Activated B cell treated with CpG ODN at 0.5 μM for 24 hours (primary cell): ENCODE results near the gene CXCL14. TPM values are rescaled to one million over a fixed set of nuclear protein-coding genes. Genes with fewer than 3 reads are reported as not detected.
A peak's percentile ranks its signal among the peaks of the same experiment; 100 is the strongest.

Experiments
- ATAC-seq: fragments of 200-7000 bp; cut with Tn5 transposase; one replicate; pipeline ENCODE4 v1.10.0; 2021; ENCODE audit warnings: low read depth, mild to moderate bottlenecking, moderate library complexity
- CTCF ChIA-PET: fragments of 350-600 bp; sonication (Branson Sonifier 250); formaldehyde crosslinking; loops from one replicate; lab custom pipeline; 2021; ENCODE audit warnings: antibody characterized with exemption; lab: Charles Lee
- POLR2A ChIA-PET: fragments of 350-600 bp; sonication (Branson Sonifier 250); formaldehyde crosslinking; loops from one replicate; lab custom pipeline; 2021; ENCODE audit warnings: antibody characterized with exemption; lab: Charles Lee
- DNase-seq: peaks from one replicate; pipeline ENCODE4 v3.0.0; 2022
- H3K27ac Mint-ChIP-seq: one replicate; pipeline ENCODE4 v1.8.0; 2020; ENCODE audit warnings: mixed read lengths
- H3K27me3 Mint-ChIP-seq: one replicate; pipeline ENCODE4 v1.8.0; 2021; ENCODE audit warnings: mixed read lengths
- H3K36me3 Mint-ChIP-seq: one replicate; pipeline ENCODE4 v1.8.0; 2021; ENCODE audit warnings: low read depth, mixed read lengths
- H3K4me1 Mint-ChIP-seq: one replicate; pipeline ENCODE4 v1.8.0; 2021; ENCODE audit warnings: mixed read lengths
- H3K4me3 Mint-ChIP-seq: one replicate; pipeline ENCODE4 v1.8.0; 2020; ENCODE audit warnings: mild to moderate bottlenecking, mixed read lengths
- H3K9me3 Mint-ChIP-seq: one replicate; pipeline ENCODE4 v1.8.0; 2020; ENCODE audit warnings: mixed read lengths
- CTCF ChIP-seq: fragments of 200-600 bp; IDR thresholded peaks from one replicate; pipeline ENCODE4 v1.8.0; 2022; ENCODE audit warnings: antibody characterized with exemption, mild to moderate bottlenecking
- intact Hi-C: fragments of 100-400 bp; cut with micrococcal nuclease; formaldehyde crosslinking; loops from one replicate; pipeline ENCODE4 v1.15.1; 2024
- total RNA-seq: library from RNA; stranded (reverse); gene quantifications from 2 replicates; pipeline ENCODE4 v1.2.3, GENCODE V29; 2022

Gene CXCL14
- total RNA-seq, 1 donor from 2014 or later: not detected

GRCh38 chr5:135555530-135555929, 23.3 kb downstream of the CXCL14 start:
- intact Hi-C loops: no loop called here
- ChIA-PET POLR2A (no interaction called here), CTCF (interaction anchor here (1.2 kb wide), 1 partner anchor 11 kb away, joined by 4 read pairs; no protein-coding TSS in a partner anchor)
- Mint-ChIP-seq H3K27ac (no peak overlapping the region), H3K36me3 (no peaks in the 10 kb centered on the region), H3K4me3 (no peak overlapping the region), H3K4me1 (no peaks in the 10 kb centered on the region), H3K9me3 (no peaks in the 10 kb centered on the region), H3K27me3 (peaks cover 39% of the 10 kb centered on the region)
- no peak for TF ChIP-seq CTCF
- DNase-seq (no peak), ATAC-seq (no peak)

GRCh38 chr5:135553688-135554462, 24.9 kb downstream of the CXCL14 start:
- ChIA-PET CTCF (no interaction called here), POLR2A (no interaction called here)
- Mint-ChIP-seq H3K4me3 (no peak overlapping the region), H3K4me1 (no peaks in the 10 kb centered on the region), H3K36me3 (no peaks in the 10 kb centered on the region), H3K27ac (no peak overlapping the region), H3K27me3 (peaks cover 38% of the 10 kb centered on the region), H3K9me3 (no peaks in the 10 kb centered on the region)
- TF ChIP-seq CTCF: no peak
- ATAC-seq (no peak), DNase-seq (no peak)
- intact Hi-C loops: no loop called here

GRCh38 chr5:135551593-135552447, 27.0 kb downstream of the CXCL14 start:
- POLR2A ChIA-PET: no interaction called here
- Mint-ChIP-seq H3K4me3 (no peak overlapping the region), H3K4me1 (no peaks in the 10 kb centered on the region), H3K9me3 (no peaks in the 10 kb centered on the region), H3K27ac (no peak overlapping the region), H3K27me3 (peaks cover 51% of the 10 kb centered on the region), H3K36me3 (no peaks in the 10 kb centered on the region)
- DNase-seq (no peak), ATAC-seq (peak; percentile 34)
- CTCF ChIA-PET: interaction anchor here (0.9 to 3.4 kb wide), 7 partner anchors 9 to 94 kb away, joined by 3 to 14 read pairs (median 4); no protein-coding TSS in a partner anchor
- intact Hi-C loops: loop anchor here (1.0 kb wide), 1 partner anchor 86 kb away; no protein-coding TSS in a partner anchor
- TF ChIP-seq CTCF: no peak

GRCh38 chr5:135549413-135549812, 29.4 kb downstream of the CXCL14 start:
- ATAC-seq (no peak), DNase-seq (no peak)
- CTCF ChIA-PET: interaction anchor here (1.8 to 3.4 kb wide), 2 partner anchors 17 to 92 kb away, joined by 6 to 14 read pairs; no protein-coding TSS in a partner anchor
- no peak overlapping the region for H3K4me3 Mint-ChIP-seq
- no peak overlapping the region for H3K27ac Mint-ChIP-seq
- intact Hi-C loops: no loop called here
- no peaks in the 10 kb centered on the region for H3K36me3 Mint-ChIP-seq
- H3K9me3 Mint-ChIP-seq: no peaks in the 10 kb centered on the region
- H3K27me3 Mint-ChIP-seq: peaks cover 61% of the 10 kb centered on the region
- peaks cover 3% of the 10 kb centered on the region for H3K4me1 Mint-ChIP-seq
- POLR2A ChIA-PET: no interaction called here
- no peak for TF ChIP-seq CTCF
